Peyer's patch (tissue), 4 donors: ENCODE measurements around the gene FAM107B. TPM values are rescaled to one million over a fixed set of nuclear protein-coding genes. Genes with fewer than 3 reads are reported as not detected.
"Not testable (repeated sequence)": the region's sequence is repeated elsewhere in the genome, so short reads cannot be mapped to it uniquely, and the experiment has no call there.

Source experiments
- DNase-seq, 3 donors: peaks; one replicate each; pipeline ENCODE4 v3.0.0-alpha.2; 2017 to 2019
- H3K27ac ChIP-seq, 4 donors: fragments of 200-600 bp; sonication (generic); one replicate each; pipeline ENCODE4 v1.5.1; 2016 to 2019
- H3K27me3 ChIP-seq, 2 donors: fragments of 200-600 bp; sonication (generic); one replicate each; pipeline ENCODE4 v1.5.1; 2019
- H3K36me3 ChIP-seq, 3 donors: fragments of 200-600 bp; sonication (generic); one replicate each; pipeline ENCODE4 v1.5.1; 2016 to 2019
- H3K4me1 ChIP-seq, 4 donors: fragments of 200-600 bp; sonication (generic); one replicate each; pipeline ENCODE4 v1.5.1; 2016 to 2019
- H3K4me3 ChIP-seq, 4 donors: fragments of 200-600 bp; sonication (generic); 1 replicate in 3 of 4; 2 replicates in 1 of 4; pipeline ENCODE4 v1.5.1; 2016 to 2019; ENCODE audit warnings: mild to moderate bottlenecking in 1 of 4
- H3K9me3 ChIP-seq, 4 donors: fragments of 200-600 bp; sonication (generic); one replicate each; pipeline ENCODE4 v1.5.1; 2016 to 2019; ENCODE audit warnings: mild to moderate bottlenecking in 1 of 4
- CTCF ChIP-seq, 6 experiments: fragments of 450-650 bp in 4 of 6; fragments of 200-600 bp in 2 of 6; sonication (generic) in 1 of 6; IDR thresholded peaks; one replicate each; pipeline ENCODE4 v1.5.1; 2017 to 2019; ENCODE audit warnings: antibody characterized with exemption in 6 of 6, mild to moderate bottlenecking in 3 of 6, moderate library complexity in 1 of 6
- POLR2A ChIP-seq, 2 donors: fragments of 450-650 bp; IDR thresholded peaks; one replicate each; pipeline ENCODE4 v1.5.1; 2017; ENCODE audit warnings: antibody characterized with exemption in 2 of 2, mild to moderate bottlenecking in 2 of 2, moderate library complexity in 2 of 2
- total RNA-seq, 4 donors: library from RNA; depleted of rRNA; stranded (reverse); fragments of >200 nt; gene quantifications; one replicate each; pipeline ENCODE4 v1.1.0, GENCODE V29; 2016

Gene FAM107B
- total RNA-seq, 4 donors from 2014 or later = 36.6 to 89.1 (median 39.6) TPM

GRCh38 chr10:14594878-14595525 lies 179.7 kb downstream of the FAM107B start:
- DNase-seq = no peak
- Histone ChIP-seq H3K4me1 (no peaks in the 10 kb centered on the region), H3K27ac (no peak overlapping the region), H3K4me3 (no peak overlapping the region), H3K27me3 (no peaks in the 10 kb centered on the region), H3K36me3 (no peaks in the 10 kb centered on the region), H3K9me3 (no peaks in the 10 kb centered on the region)
- TF ChIP-seq POLR2A (IDR thresholded peaks at IDR 0.05) = no peak
- TF ChIP-seq CTCF (IDR thresholded peaks at IDR 0.05) = no peak

GRCh38 chr10:14593806-14594205 lies 180.9 kb downstream of the FAM107B start:
- Histone ChIP-seq H3K9me3 (no peaks in the 10 kb centered on the region), H3K36me3 (no peaks in the 10 kb centered on the region), H3K27ac (no peak overlapping the region), H3K4me3 (no peak overlapping the region), H3K4me1 (peaks cover 0 to 3% (median under 1%) of the 10 kb centered on the region in 4 donors), H3K27me3 (no peaks in the 10 kb centered on the region)
- DNase-seq = no peak
- TF ChIP-seq POLR2A (IDR thresholded peaks at IDR 0.05) (no peak), CTCF (IDR thresholded peaks at IDR 0.05) (no peak)

- H3K4me1 ChIP-seq = peaks cover 2 to 15% (median 10%) of the 10 kb centered on the region in 4 donors
- no peak for TF ChIP-seq CTCF (IDR thresholded peaks at IDR 0.05)
- TF ChIP-seq POLR2A (IDR thresholded peaks at IDR 0.05) = no peak
- no peak overlapping the region for H3K4me3 ChIP-seq
- DNase-seq = no peak
- H3K36me3 ChIP-seq = no peaks in the 10 kb centered on the region
- H3K27me3 ChIP-seq = no peaks in the 10 kb centered on the region
- no peak overlapping the region for H3K27ac ChIP-seq
- no peaks in the 10 kb centered on the region for H3K9me3 ChIP-seq
These were observed 182.1 kb downstream of the FAM107B start for GRCh38 chr10:14592566-14592965.

GRCh38 chr10:14592026-14592425 lies 182.7 kb downstream of the FAM107B start:
- H3K4me3 ChIP-seq = no peak overlapping the region
- H3K4me1 ChIP-seq = peaks cover 2 to 21% (median 11%) of the 10 kb centered on the region in 4 donors
- peak overlapping the region in 1 of 4 donors; percentile 3 for H3K27ac ChIP-seq

GRCh38 chr10:14588938-14589294 lies 185.8 kb downstream of the FAM107B start:
- not testable (repeated sequence) for DNase-seq, H3K9me3 ChIP-seq, H3K36me3 ChIP-seq, H3K4me3 ChIP-seq, H3K27me3 ChIP-seq
- Histone ChIP-seq H3K27ac (peak overlapping the region; percentile 38 to 71 (median 68)), H3K4me1 (peaks cover 2 to 42% (median 28%) of the 10 kb centered on the region in 4 donors)

More at GRCh38 chr10:14592026-14592425, 182.7 kb downstream of the FAM107B start:
- no peak for DNase-seq
- H3K27me3 ChIP-seq = no peaks in the 10 kb centered on the region
- H3K36me3 ChIP-seq = no peaks in the 10 kb centered on the region
- no peaks in the 10 kb centered on the region for H3K9me3 ChIP-seq
- TF ChIP-seq POLR2A (IDR thresholded peaks at IDR 0.05) (no peak), CTCF (IDR thresholded peaks at IDR 0.05) (no peak)

- peaks cover 2 to 47% (median 31%) of the 10 kb centered on the region in 4 donors for H3K4me1 ChIP-seq
- H3K36me3 ChIP-seq = no peaks in the 10 kb centered on the region
- H3K27ac ChIP-seq = peak overlapping the region; percentile 44 to 71 (median 68)
- DNase-seq = no peak
- H3K4me3 ChIP-seq = peak overlapping the region in 1 of 4 donors; percentile 5
- no peak for TF ChIP-seq POLR2A (IDR thresholded peaks at IDR 0.05)
- TF ChIP-seq CTCF (IDR thresholded peaks at IDR 0.05) = no peak
- H3K9me3 ChIP-seq = no peaks in the 10 kb centered on the region
- H3K27me3 ChIP-seq = no peaks in the 10 kb centered on the region
These were observed 186.4 kb downstream of the FAM107B start for GRCh38 chr10:14588084-14588937.
